Panc1 (cell line): ENCODE data around the gene SLC9A8.

Experiments
- CTCF ChIP-seq: fragments of 450-650 bp; IDR thresholded peaks from 2 replicates; pipeline ENCODE4 v1.5.1; 2017; ENCODE audit warnings: mild to moderate bottlenecking
- POLR2AphosphoS5 ChIP-seq: IDR thresholded peaks from 2 replicates; pipeline ENCODE4 v1.6.1; 2012; ENCODE audit warnings: mild to moderate bottlenecking, low read depth, low read length, moderate library complexity
- REST ChIP-seq, 2 experiments: IDR thresholded peaks; 2 replicates each; pipeline ENCODE4 v1.6.1; 2011 to 2012; ENCODE audit warnings: low read depth in 2 of 2, control low read depth in 1 of 2, low read length in 1 of 2, mild to moderate bottlenecking in 1 of 2, moderate library complexity in 1 of 2; ENCODE audit not compliant: insufficient read depth in 1 of 2
- SIN3A ChIP-seq: IDR thresholded peaks from 2 replicates; pipeline ENCODE4 v1.6.1; 2012; ENCODE audit warnings: low read depth, mild to moderate bottlenecking, low read length, moderate library complexity, borderline replicate concordance; ENCODE audit not compliant: insufficient read depth
- TCF7L2 ChIP-seq: IDR thresholded peaks from 2 replicates; pipeline ENCODE4 v1.6.1; 2011; ENCODE audit warnings: mild to moderate bottlenecking, low read depth, low read length, inconsistent platforms

- TF ChIP-seq CTCF = no peak
- TF ChIP-seq REST (IDR thresholded peaks at IDR 0.05; ENCODE audit: insufficient read depth in 1 of 2, low read depth in 2 of 2, low read length in 1 of 2) = no peak
- TF ChIP-seq SIN3A = no peak
- no peak for TF ChIP-seq POLR2AphosphoS5
- no peak for TF ChIP-seq TCF7L2
Measured at GRCh38 chr20:49787371-49788357, 25.0 kb upstream of the SLC9A8 start.
